CD14-positive monocyte (primary cell): ENCODE data around the gene RGMB. TPM values are rescaled to one million over a fixed set of nuclear protein-coding genes. Genes with fewer than 3 reads are reported as not detected.
"Not testable (repeated sequence)": the region's sequence is repeated elsewhere in the genome, so short reads cannot be mapped to it uniquely, and the experiment has no call there.

Experiments used
- DNase-seq, 3 donors: peaks; one replicate each; pipeline ENCODE4 v3.0.0-alpha.2; 2011 to 2022
- H2AFZ ChIP-seq: 2 replicates; pipeline ENCODE4 v1.6.0; 2012; ENCODE audit warnings: mild to moderate bottlenecking, low read depth, low read length, inconsistent platforms; ENCODE audit not compliant: insufficient read depth, poor library complexity, severe bottlenecking
- H3K27ac ChIP-seq, 2 donors: 1 replicate in 1 of 2; 2 replicates in 1 of 2; pipeline ENCODE4 v1.5.1; 2012 to 2013; ENCODE audit warnings: low read length in 2 of 2, control low read depth in 1 of 2, inconsistent platforms in 1 of 2, low read depth in 1 of 2, mild to moderate bottlenecking in 1 of 2
- H3K27me3 ChIP-seq, 2 donors: one replicate each; pipeline versions ENCODE4 v1.6.0 to v1.6.1; 2011 to 2013; ENCODE audit warnings: low read length in 2 of 2; ENCODE audit not compliant: control insufficient read depth in 2 of 2, insufficient read depth in 2 of 2
- H3K36me3 ChIP-seq, 2 donors: replicated peaks in 1 of 2; 1 replicate in 1 of 2; 2 replicates in 1 of 2; pipeline versions ENCODE4 v1.5.1 to v1.6.1; 2012 to 2013; ENCODE audit warnings: low read length in 2 of 2, control low read depth in 1 of 2, inconsistent platforms in 1 of 2, mild to moderate bottlenecking in 1 of 2; ENCODE audit not compliant: insufficient read depth in 2 of 2, control insufficient read depth in 1 of 2
- H3K4me1 ChIP-seq, 2 donors: 1 replicate in 1 of 2; 2 replicates in 1 of 2; pipeline versions ENCODE4 v1.5.1 to v1.6.1; 2012 to 2013; ENCODE audit warnings: low read length in 2 of 2, control low read depth in 1 of 2, inconsistent platforms in 1 of 2, mild to moderate bottlenecking in 1 of 2, moderate library complexity in 1 of 2; ENCODE audit not compliant: insufficient read depth in 2 of 2, control insufficient read depth in 1 of 2
- H3K4me2 ChIP-seq: replicated peaks from 2 replicates; pipeline ENCODE3; 2012; ENCODE audit warnings: low read length, moderate library complexity, mild to moderate bottlenecking; ENCODE audit not compliant: poor library complexity, severe bottlenecking; ENCODE audit errors: extremely low read depth
- H3K4me3 ChIP-seq, 3 experiments: fragments of 200-600 bp in 1 of 3; sonication (generic) in 1 of 3; replicated peaks in 1 of 3; 1 replicate in 2 of 3; 2 replicates in 1 of 3; pipeline ENCODE4 v1.5.1; 2011 to 2013; ENCODE audit warnings: low read length in 3 of 3, mild to moderate bottlenecking in 3 of 3, control low read depth in 2 of 3, low read depth in 2 of 3, inconsistent platforms in 1 of 3, moderate library complexity in 1 of 3
- H3K79me2 ChIP-seq: 2 replicates; pipeline ENCODE4 v1.6.0; 2012; ENCODE audit warnings: mild to moderate bottlenecking, control low read depth, inconsistent platforms, low read length, moderate library complexity; ENCODE audit not compliant: insufficient read depth
- H3K9ac ChIP-seq: 2 replicates; pipeline ENCODE4 v1.6.0; 2017; ENCODE audit warnings: low read length, mild to moderate bottlenecking; ENCODE audit not compliant: insufficient read depth, poor library complexity, severe bottlenecking
- H3K9me3 ChIP-seq, 2 donors: replicated peaks in 1 of 2; 1 replicate in 1 of 2; 2 replicates in 1 of 2; pipeline versions ENCODE4 v1.5.1 to v1.6.1; 2012 to 2013; ENCODE audit warnings: low read length in 2 of 2, control low read depth in 1 of 2; ENCODE audit not compliant: control insufficient read depth in 1 of 2, insufficient read depth in 1 of 2
- H4K20me1 ChIP-seq: 2 replicates; pipeline ENCODE4 v1.6.0; 2012; ENCODE audit warnings: mild to moderate bottlenecking, low read length, control low read depth, moderate library complexity; ENCODE audit not compliant: insufficient read depth
- H3K27ac Mint-ChIP-seq, 7 donors: one replicate each; pipeline ENCODE4 v1.8.0; 2020; ENCODE audit warnings: mild to moderate bottlenecking in 7 of 7, mixed read lengths in 7 of 7, moderate library complexity in 6 of 7, inconsistent platforms in 2 of 7
- H3K27me3 Mint-ChIP-seq, 3 donors: one replicate each; pipeline ENCODE4 v1.8.0; 2021 to 2022; ENCODE audit warnings: low read depth in 3 of 3, mild to moderate bottlenecking in 3 of 3, mixed read lengths in 3 of 3, moderate library complexity in 3 of 3, inconsistent platforms in 1 of 3
- H3K36me3 Mint-ChIP-seq, 2 donors: one replicate each; pipeline ENCODE4 v1.8.0; 2020; ENCODE audit warnings: mixed read lengths in 2 of 2, inconsistent platforms in 1 of 2, mild to moderate bottlenecking in 1 of 2
- H3K4me1 Mint-ChIP-seq: one replicate; pipeline ENCODE4 v1.8.0; 2020; ENCODE audit warnings: mild to moderate bottlenecking, mixed read lengths
- H3K4me3 Mint-ChIP-seq, 2 donors: one replicate each; pipeline ENCODE4 v1.8.0; 2020; ENCODE audit warnings: mild to moderate bottlenecking in 2 of 2, mixed read lengths in 2 of 2, moderate library complexity in 1 of 2
- H3K9me3 Mint-ChIP-seq, 7 donors: one replicate each; pipeline ENCODE4 v1.8.0; 2020 to 2022; ENCODE audit warnings: mixed read lengths in 7 of 7, mild to moderate bottlenecking in 6 of 7, moderate library complexity in 6 of 7, inconsistent platforms in 2 of 7
- CTCF ChIP-seq: fragments of 200-600 bp; IDR thresholded peaks from one replicate; pipeline ENCODE4 v1.8.0; 2022; ENCODE audit warnings: antibody characterized with exemption, mild to moderate bottlenecking
- WGBS: methylation state at CpG from one replicate; pipeline ENCODE4 v1.1.5; 2013; ENCODE audit warnings: missing lambda C conversion rate; ENCODE audit not compliant: insufficient coverage; 5-methylcytosine and 5-hydroxymethylcytosine counted together
- intact Hi-C, 2 donors: fragments of 100-400 bp; cut with micrococcal nuclease; formaldehyde crosslinking; loops; one replicate each; pipeline versions ENCODE4 v1.15.0 to v1.15.1; 2023
- polyA plus RNA-seq, 3 donors: library from polyadenylated mRNA; depleted of rRNA in 1 of 3; unstranded in 2 of 3; stranded (reverse) in 1 of 3; fragments of 300-500 nt in 2 of 3; fragments of >200 nt in 1 of 3; fragmentation: Illumina TruSeq in 2 of 3; gene quantifications; 1 replicate in 2 of 3; 2 replicates in 1 of 3; pipeline ENCODE4 v1.2.3, GENCODE V29; 2012 to 2021

The RGMB gene
- polyA plus RNA-seq, 3 donors = 0.12 to 0.17 TPM; not detected in 1

DNA sequence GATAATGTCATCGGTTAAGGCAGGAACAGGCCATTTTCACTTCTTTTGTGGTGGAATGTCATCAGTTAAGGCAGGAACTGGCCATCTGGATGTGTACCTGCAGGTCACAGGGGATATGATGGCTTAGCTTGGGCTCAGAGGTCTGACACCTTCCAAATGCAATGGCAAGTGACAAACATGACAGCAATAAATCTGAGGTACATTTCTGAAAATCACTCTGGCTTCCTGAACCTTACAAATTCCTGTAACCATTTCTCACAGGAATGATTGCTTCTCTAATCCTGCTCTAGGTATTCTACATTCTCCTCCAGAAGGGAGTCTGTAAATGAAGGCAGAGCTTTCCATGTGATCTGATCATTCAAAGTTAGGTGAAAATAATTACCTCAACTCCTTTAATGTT, 20.7 kb upstream of the RGMB start:
- H3K36me3 ChIP-seq, H4K20me1 ChIP-seq, H3K36me3 Mint-ChIP-seq, H3K4me3 ChIP-seq, H3K4me2 ChIP-seq, H3K4me1 Mint-ChIP-seq, H3K9me3 ChIP-seq, H3K27ac ChIP-seq, H3K79me2 ChIP-seq, H3K4me3 Mint-ChIP-seq, H3K9ac ChIP-seq, H3K4me1 ChIP-seq, H2AFZ ChIP-seq, DNase-seq, H3K27me3 ChIP-seq, intact Hi-C loops: not testable (repeated sequence)
- H3K27ac Mint-ChIP-seq = peak overlapping the region in 1 of 7 donors; percentile 13
- peaks cover 2 to 10% (median 5%) of the 10 kb centered on the region in 3 donors for H3K27me3 Mint-ChIP-seq
- H3K9me3 Mint-ChIP-seq = peaks cover 3 to 12% (median 5%) of the 10 kb centered on the region in 7 donors
- WGBS = no CpG with 5 or more reads among the region's 1 CpG

GRCh38 chr5:98753507-98753906, 20.0 kb upstream of the RGMB start:
- peaks cover 0 to 10% (median 2%) of the 10 kb centered on the region in 7 donors for H3K9me3 Mint-ChIP-seq
- Histone ChIP-seq H3K79me2 (no peaks in the 10 kb centered on the region), H2AFZ (no peak overlapping the region), H3K9ac (no peak overlapping the region), H4K20me1 (no peaks in the 10 kb centered on the region), H3K36me3 (no peaks in the 10 kb centered on the region), H3K4me1 (no peaks in the 10 kb centered on the region), H3K4me2 (no peak overlapping the region), H3K9me3 (no peaks in the 10 kb centered on the region), H3K27ac (no peak overlapping the region), H3K4me3 (no peak overlapping the region), H3K27me3 (peaks cover 2% of the 10 kb centered on the region in 2 donors)
- intact Hi-C loops = no loop called here
- no peaks in the 10 kb centered on the region for H3K4me1 Mint-ChIP-seq
- H3K36me3 Mint-ChIP-seq = no peaks in the 10 kb centered on the region
- no peak for TF ChIP-seq CTCF
- no peak overlapping the region for H3K4me3 Mint-ChIP-seq
- DNase-seq = no peak
- H3K27ac Mint-ChIP-seq = no peak overlapping the region
- H3K27me3 Mint-ChIP-seq = peaks cover 2 to 12% (median 5%) of the 10 kb centered on the region in 3 donors
- 100% methylated on average over 1 of the region's 4 CpGs for WGBS
